ENCODE measurements around the gene TM9SF1. TPM values are rescaled to one million over a fixed set of nuclear protein-coding genes. Genes with fewer than 3 reads are reported as not detected.

Gene TM9SF1
- total and polyA plus RNA-seq, 9 of the 15 experiments (the other 6 are each of a cell fraction or from before 2014, with no cell fraction given), result 5.3 to 20.3 (median 11.8) TPM

DNA sequence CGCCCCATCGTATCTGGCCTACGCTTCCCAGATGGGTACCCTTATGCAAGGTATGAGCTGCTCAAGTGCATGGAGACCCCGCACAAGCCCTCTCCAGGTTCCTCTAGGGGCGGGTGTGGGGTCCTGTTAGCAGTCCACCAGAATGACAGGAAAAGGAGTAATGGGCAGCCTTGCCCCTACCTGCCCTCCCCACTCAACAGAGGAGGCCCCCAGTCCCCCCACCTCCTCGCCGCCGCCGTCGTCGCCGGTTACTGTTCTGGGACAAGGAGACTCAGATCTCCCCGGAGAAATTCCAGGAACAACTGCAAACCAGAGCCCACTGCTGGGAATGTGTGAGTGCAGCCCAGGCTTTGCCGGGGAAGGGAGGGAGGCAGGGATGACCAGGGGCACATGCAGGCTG is 17.4 kb downstream of the TM9SF1 start (continued):
- TF ChIP-seq, protein P1, sequence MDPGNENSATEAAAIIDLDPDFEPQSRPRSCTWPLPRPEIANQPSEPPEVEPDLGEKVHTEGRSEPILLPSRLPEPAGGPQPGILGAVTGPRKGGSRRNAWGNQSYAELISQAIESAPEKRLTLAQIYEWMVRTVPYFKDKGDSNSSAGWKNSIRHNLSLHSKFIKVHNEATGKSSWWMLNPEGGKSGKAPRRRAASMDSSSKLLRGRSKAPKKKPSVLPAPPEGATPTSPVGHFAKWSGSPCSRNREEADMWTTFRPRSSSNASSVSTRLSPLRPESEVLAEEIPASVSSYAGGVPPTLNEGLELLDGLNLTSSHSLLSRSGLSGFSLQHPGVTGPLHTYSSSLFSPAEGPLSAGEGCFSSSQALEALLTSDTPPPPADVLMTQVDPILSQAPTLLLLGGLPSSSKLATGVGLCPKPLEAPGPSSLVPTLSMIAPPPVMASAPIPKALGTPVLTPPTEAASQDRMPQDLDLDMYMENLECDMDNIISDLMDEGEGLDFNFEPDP (CRISPR knock-in tag; IDR thresholded peaks at IDR 0.05), result no peak
- TF ChIP-seq PTRF (tag; IDR thresholded peaks at IDR 0.05), result no peak
- no peak for TF ChIP-seq PHB (CRISPR knock-in tag; IDR thresholded peaks at IDR 0.05)
- no peak for TF ChIP-seq SMC3 (conservative IDR thresholded peaks at IDR 0.05; ENCODE audit: insufficient read depth, low read depth, low read length)
- no peak for TF ChIP-seq ZFP36 (IDR thresholded peaks at IDR 0.05; ENCODE audit: low read depth, low read length, partially characterized antibody)
- TF ChIP-seq TAF7 (tag; IDR thresholded peaks at IDR 0.05), result no peak
- TF ChIP-seq TOE1 (IDR thresholded peaks at IDR 0.05; ENCODE audit: borderline replicate concordance), result no peak
- TF ChIP-seq TOE1 (CRISPR knock-in tag; IDR thresholded peaks at IDR 0.05; ENCODE audit: borderline replicate concordance, low read depth), result no peak
- no peak for TF ChIP-seq KLF6 (CRISPR knock-in tag; IDR thresholded peaks at IDR 0.05; ENCODE audit: borderline replicate concordance)

DNA sequence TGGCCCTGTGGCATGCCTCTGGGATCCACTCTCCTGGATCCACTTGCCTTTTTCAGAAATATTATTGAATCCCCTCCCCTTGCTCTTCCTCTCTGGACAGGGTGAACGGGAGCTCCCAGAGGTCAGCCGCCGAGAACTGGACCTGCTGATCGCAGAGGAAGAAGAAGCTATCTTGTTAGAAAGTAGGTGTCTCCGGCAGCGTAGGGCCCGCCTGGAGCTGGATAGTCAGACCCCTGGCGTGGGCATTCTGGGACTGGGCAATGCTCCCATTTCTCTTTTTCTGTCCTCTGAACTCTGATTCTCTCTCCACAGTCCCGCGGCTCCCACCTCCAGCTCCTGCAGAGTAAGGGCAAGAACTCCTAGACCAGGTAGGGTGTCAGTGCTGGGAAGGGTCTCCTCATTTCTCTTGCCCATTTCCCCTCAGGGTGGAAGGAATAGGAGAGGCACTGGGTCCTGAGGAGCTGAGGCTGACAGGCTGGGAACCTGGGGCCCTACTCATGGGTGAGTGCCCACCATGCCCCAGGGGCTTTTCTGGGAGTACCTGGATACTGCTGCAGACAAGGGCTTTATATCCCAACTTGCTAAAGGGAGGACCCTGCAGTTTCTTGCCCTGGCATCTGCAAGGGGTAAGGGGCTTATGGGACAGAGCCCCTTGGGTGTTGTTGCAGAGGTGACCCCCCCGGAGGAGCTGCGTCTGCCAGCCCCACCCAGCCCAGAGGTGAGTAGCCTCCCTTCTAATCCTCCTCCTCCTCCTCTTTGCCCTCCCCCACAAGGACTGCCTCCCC is 18.0 kb downstream of the TM9SF1 start:
- no peaks in the 10 kb centered on the region for H3K9me1 ChIP-seq (ENCODE audit: control insufficient read depth, insufficient read depth, low read length)
- no peaks in the 10 kb centered on the region for H3K27me3 ChIP-seq (ENCODE audit: control insufficient read depth in 2 of 2, insufficient read depth in 2 of 2, low read length in 2 of 2)
- no peak overlapping the region for H3K27ac ChIP-seq (ENCODE audit: extremely low read depth, low read depth, low read length)
- CTCF ChIA-PET (ENCODE audit: low intra/inter-chr PET ratio), result no interaction called here
- 73% methylated on average over 11 of the region's 12 CpGs for WGBS (ENCODE audit: insufficient coverage, low coverage, missing lambda C conversion rate)
- H3K4me3 ChIP-seq, result no peak overlapping the region
- no peaks in the 10 kb centered on the region for H3K79me2 ChIP-seq (ENCODE audit: control insufficient read depth, insufficient read depth, low read length)
- no peaks in the 10 kb centered on the region; a peak in 2 of 5 replicates for H3K4me1 ChIP-seq (replicated peaks in 1 of 2; ENCODE audit: control insufficient read depth in 2 of 2, insufficient read depth in 2 of 2, low read length in 2 of 2)
- no TSS peak for BruUV-seq (replicated peaks)
- POLR2A ChIA-PET, result no interaction called here
- H3K36me3 ChIP-seq (ENCODE audit: control insufficient read depth, insufficient read depth, low read length), result peaks cover 37% of the 10 kb centered on the region; the same call in 2 of the 3 replicates
- 0 out of 4 replicates have a peak overlapping the region, but pooled peaks of 1 of the 2 experiments have one; percentile 31 for H3K9ac ChIP-seq (ENCODE audit: insufficient read depth in 1 of 2, low read depth in 2 of 2, low read length in 2 of 2)
- no peak overlapping the region for H2AFZ ChIP-seq (ENCODE audit: low read depth, low read length)
- no peaks in the 10 kb centered on the region for H3K9me3 ChIP-seq (replicated peaks; ENCODE audit: control insufficient read depth, insufficient read depth, low read depth, low read length)
- no peak overlapping the region for H3K4me2 ChIP-seq (ENCODE audit: insufficient read depth, low read length)
- TF ChIP-seq TCF7 (IDR thresholded peaks at IDR 0.05; ENCODE audit: borderline replicate concordance) (no peak), HNRNPL (IDR thresholded peaks at IDR 0.05; ENCODE audit: low read depth, low read length) (no peak), HLTF (IDR thresholded peaks at IDR 0.05) (no peak), NFATC3 (IDR thresholded peaks at IDR 0.05) (no peak)
- no peak for DNase-seq (ENCODE audit: extremely low read depth in 1 of 4, low spot score in 3 of 4)
- no peak; the same call in 2 of the 3 replicates for ATAC-seq
- no peak for FAIRE-seq
- in situ Hi-C loops (cut with MboI) (no loop called here), intact Hi-C loops (cut with micrococcal nuclease) (no loop called here)
- H4K20me1 ChIP-seq (replicated peaks; ENCODE audit: control insufficient read depth, insufficient read depth, low read length), result no peaks in the 10 kb centered on the region
